ENCODE results near the gene PDLIM3.

DNA sequence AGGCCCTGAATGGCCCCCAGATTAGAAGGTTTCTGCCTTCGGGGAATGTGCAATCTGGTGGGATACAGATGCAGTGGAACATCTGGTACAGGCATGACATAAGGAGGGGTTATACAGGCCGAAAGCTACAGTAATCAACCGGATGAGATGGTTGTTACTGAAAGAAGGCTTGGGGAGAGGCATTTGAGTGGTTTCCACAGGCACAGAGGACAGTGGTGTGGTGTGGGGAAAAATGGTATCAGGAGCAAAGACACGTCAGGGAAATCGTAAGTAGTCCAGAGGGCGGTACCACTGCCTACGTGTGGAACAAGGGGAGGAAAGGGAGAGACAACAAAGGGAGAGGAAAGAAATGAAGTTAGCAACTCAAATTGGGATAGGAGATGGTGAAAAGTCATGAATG, 3.0 kb downstream of the PDLIM3 start:
- no peak for TF ChIP-seq EZH2phosphoT487 (conservative IDR thresholded peaks at IDR 0.05; ENCODE audit: low read length)
- TF ChIP-seq, protein P1, sequence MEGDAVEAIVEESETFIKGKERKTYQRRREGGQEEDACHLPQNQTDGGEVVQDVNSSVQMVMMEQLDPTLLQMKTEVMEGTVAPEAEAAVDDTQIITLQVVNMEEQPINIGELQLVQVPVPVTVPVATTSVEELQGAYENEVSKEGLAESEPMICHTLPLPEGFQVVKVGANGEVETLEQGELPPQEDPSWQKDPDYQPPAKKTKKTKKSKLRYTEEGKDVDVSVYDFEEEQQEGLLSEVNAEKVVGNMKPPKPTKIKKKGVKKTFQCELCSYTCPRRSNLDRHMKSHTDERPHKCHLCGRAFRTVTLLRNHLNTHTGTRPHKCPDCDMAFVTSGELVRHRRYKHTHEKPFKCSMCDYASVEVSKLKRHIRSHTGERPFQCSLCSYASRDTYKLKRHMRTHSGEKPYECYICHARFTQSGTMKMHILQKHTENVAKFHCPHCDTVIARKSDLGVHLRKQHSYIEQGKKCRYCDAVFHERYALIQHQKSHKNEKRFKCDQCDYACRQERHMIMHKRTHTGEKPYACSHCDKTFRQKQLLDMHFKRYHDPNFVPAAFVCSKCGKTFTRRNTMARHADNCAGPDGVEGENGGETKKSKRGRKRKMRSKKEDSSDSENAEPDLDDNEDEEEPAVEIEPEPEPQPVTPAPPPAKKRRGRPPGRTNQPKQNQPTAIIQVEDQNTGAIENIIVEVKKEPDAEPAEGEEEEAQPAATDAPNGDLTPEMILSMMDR (IDR thresholded peaks at IDR 0.05; ENCODE audit: insufficient read depth, low read length, poor library complexity, severe bottlenecking) = no peak
